GM15510 (cell line): ENCODE results near the gene FOXE3.

Source experiments
- POLR2A ChIP-seq: IDR thresholded peaks from 3 replicates; pipeline ENCODE4 v1.6.1; 2011; ENCODE audit warnings: borderline replicate concordance; ENCODE audit not compliant: insufficient read length; ENCODE audit errors: extremely low read depth

FOXE3 gene

DNA sequence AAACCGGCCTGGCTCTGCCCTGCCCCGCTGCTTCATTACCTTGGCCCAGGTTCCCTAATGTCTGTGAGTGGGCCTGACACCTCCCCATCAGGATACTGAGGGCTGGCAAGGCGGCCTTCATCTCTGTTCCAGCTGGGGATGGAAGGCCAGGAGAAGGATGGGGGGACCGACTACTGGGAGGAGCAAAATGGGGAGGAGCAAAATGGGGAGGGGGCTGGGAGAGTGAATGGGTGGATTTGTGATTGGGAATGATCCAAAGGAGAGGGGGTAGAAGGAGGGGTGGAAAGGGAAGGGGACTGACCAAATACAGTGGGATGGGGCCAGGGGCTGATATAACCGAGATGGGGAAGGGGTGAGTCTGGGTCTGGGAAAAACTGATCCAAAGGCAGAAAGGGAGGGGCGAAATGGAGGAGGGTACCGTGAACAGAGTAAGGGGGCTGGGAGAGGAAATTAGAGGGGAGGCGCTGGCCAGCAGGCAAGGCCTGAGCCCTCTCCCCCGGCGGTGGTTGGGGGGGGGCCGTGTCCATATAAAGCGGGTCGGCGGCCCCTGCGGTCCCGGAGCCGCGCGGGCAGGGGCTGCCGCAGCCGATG lies at the start of gene FOXE3:
FOXE3 (plus strand) TSS at position 558 of the 591 bp plus-strand sequence; CDS start at position 589, 31 bp downstream.
- no peak for TF ChIP-seq POLR2A

- no peak for TF ChIP-seq POLR2A
These were observed 48.4 kb upstream of the FOXE3 start for GRCh38 chr1:47367651-47368050.

- no peak for TF ChIP-seq POLR2A
These were observed 45.0 kb upstream of the FOXE3 start for GRCh38 chr1:47371016-47371517.

- TF ChIP-seq POLR2A: no peak
These were observed 41.6 kb upstream of the FOXE3 start for GRCh38 chr1:47374501-47374900.

GRCh38 chr1:47378147-47378546 lies 37.9 kb upstream of the FOXE3 start:
- no peak for TF ChIP-seq POLR2A

DNA sequence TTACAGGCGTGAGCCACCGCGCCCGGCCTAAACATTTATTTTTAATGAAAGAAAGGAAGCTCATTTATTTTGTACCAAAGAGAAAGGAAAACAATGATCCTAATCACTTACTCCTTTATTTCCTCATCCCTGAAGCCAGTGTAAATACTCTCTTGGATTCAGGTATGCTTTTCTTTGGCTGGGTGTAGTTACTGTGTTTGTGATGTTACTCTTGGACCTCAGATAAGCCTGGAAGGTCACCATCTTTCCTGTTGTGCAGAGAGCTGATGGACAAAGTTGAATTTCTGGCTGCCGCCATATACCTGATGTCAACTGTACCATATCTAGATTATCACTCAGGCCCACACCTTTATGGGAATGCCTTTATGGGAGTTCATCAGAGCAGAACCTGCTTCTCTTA lies 35.4 kb upstream of the FOXE3 start:
- TF ChIP-seq POLR2A: no peak

GRCh38 chr1:47382399-47382983 lies 33.6 kb upstream of the FOXE3 start:
- no peak for TF ChIP-seq POLR2A

DNA sequence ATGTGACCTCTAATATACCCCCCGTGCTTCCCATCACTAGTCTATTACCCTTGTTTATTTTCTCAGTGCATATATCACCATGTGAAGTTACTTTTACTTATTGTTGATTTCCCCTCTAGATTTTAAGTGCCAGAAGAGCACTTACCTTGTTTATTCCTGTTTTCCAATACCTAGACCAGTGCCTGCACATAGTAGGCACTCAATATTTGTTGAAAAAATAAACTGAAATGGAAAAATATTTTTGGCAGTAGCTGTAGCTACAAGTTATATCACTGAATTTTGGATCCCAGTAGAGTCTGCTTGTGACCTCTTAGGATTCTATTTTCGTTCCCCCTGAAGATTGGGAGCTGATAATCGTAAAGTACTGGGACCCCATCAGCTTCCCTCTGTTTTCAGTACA lies 32.0 kb upstream of the FOXE3 start:
- TF ChIP-seq POLR2A: no peak

DNA sequence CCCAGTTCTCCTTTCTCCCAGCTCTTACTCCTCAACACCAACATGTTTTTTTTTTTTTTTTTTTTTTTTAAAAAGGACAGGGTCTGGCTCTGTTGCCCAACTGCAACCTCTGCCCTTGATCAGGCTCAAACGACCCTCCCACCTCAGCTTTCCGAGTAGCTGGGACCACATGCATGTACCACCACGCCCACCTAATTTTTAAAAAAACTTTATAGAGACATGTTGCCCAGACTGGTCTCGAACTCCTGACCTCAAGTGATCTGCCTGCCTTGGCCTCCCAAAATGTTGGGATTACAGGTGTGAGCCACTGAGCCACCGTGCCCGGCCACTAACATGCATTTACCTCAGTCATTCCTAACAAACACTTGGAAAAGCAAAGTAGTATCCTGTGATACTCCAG lies 31.1 kb upstream of the FOXE3 start:
- TF ChIP-seq POLR2A: no peak

DNA sequence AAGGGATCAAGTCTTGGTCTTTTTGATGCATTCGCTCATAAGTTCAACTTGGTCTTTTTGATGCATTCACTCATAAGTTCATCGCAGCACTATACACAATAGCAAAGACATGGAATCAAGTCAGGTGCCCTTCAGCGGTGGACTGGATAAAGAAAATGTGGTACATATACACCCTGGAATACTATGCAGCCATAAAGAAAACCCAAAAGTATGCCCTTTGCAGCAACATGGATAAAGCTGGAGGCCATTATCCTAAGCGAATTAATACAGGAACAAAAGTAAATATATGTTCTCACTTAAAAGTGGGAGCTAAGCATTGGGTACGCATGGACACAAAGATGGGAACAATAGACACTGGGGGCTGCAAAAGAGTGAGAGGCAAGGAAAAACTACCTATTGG lies 29.8 kb upstream of the FOXE3 start:
- TF ChIP-seq POLR2A: no peak

DNA sequence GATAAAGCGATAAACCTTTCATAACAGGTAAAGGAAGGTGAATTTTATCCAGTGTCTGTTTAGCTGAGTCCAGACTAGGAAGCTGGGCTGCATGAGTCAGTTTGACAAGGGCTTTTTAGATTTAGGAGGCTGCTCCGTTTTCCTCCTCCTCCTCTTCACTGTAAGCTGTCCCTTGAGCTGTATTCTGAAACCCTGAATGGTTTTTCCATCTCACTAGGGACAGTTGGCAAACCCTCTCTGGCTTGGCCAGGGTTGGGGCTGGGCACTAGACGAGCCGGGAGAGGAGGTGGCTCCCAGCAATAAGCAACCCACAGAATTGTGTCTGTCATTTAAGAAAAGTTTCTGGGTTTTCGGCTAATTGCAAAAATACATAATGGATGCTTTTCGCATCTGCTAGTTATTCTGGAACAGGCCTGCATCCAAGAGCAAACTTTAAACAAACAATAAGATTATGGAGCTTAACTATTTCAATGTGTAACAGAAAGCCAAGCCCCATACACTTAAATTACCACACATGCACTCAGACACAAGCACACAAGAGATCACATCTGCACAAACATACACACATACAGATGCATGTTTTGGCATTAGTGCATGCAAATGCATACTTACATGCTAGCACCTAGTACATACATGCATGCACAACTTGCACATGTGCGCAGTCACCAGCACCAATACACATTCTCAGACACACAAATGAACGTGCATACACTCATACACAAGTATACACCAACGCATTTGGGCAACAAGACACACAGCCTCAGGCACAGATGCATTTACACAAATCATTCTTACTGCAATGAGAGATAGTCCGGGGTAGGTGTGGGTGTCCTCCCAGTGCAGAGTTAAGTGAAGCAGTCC lies 27.8 kb upstream of the FOXE3 start:
- no peak for TF ChIP-seq POLR2A

DNA sequence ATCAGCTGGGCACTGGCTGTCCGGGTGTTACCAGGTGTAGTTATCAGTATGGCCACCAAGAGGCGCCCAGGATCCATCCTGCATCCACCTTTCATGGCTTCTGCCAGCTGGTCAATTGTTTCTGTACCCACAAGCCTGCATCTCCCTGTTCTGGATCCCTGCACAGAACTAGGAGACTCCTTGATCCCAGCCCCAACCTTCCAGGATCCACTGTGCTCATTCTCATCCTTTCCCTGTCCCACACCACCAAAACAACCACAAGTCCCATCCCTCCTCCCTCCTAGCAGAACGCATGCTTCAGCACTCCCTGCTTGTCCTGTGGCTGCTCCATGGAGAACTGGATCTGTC lies 27.2 kb upstream of the FOXE3 start:
- TF ChIP-seq POLR2A: no peak

- TF ChIP-seq POLR2A: no peak
These were observed 26.4 kb upstream of the FOXE3 start for GRCh38 chr1:47389731-47390130.

DNA sequence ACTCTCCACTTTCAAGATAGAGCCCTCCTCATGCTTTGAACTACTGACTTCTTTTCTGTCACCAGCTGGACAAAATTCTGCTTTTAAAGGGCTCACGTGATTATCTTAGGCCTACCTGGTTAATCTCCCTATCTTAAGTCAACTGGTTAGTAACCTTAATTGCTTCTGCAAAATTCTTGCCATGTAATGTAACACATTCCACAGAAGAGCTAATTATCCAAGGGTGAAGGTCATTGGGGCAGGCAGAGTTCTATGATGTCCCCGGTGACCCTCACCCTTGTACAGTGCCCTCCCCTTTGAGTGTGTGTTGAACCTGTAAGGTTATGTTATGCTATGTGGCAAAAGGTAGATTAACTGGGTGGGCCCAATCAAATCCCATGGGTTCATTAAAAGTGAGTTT lies 25.2 kb upstream of the FOXE3 start:
- no peak for TF ChIP-seq POLR2A

- no peak for TF ChIP-seq POLR2A
These were observed 22.9 kb upstream of the FOXE3 start for GRCh38 chr1:47393141-47393540.

GRCh38 chr1:47395433-47395832 lies 20.7 kb upstream of the FOXE3 start:
- TF ChIP-seq POLR2A: no peak
